Naive thymus-derived CD4-positive, alpha-beta T cell (primary cell): Measurements from ENCODE around the gene RAG1. TPM values are rescaled to one million over a fixed set of nuclear protein-coding genes. Genes with fewer than 3 reads are reported as not detected.

ENCODE experiments used
- ATAC-seq: fragments of 150-1000 bp; cut with Tn5 transposase; 2 replicates; pipeline ENCODE4 v1.10.0; 2021; ENCODE audit warnings: mild to moderate bottlenecking, moderate library complexity
- CTCF ChIA-PET: fragments of 350-600 bp; sonication (Branson Sonifier 250); formaldehyde crosslinking; loops from one replicate; lab custom pipeline; 2021; ENCODE audit warnings: antibody characterized with exemption; lab: Charles Lee
- POLR2A ChIA-PET: fragments of 350-600 bp; sonication (Branson Sonifier 250); formaldehyde crosslinking; loops from one replicate; lab custom pipeline; 2021; ENCODE audit warnings: antibody characterized with exemption, inconsistent platforms; lab: Charles Lee
- DNase-seq, 9 donors: peaks; one replicate each; pipeline versions ENCODE4 v3.0.0 to v3.0.0-alpha.2; 2020 to 2022; ENCODE audit warnings: mixed read lengths in 1 of 9
- H3K27ac ChIP-seq: one replicate; pipeline ENCODE4 v1.7.0; 2013; ENCODE audit warnings: mild to moderate bottlenecking, low read depth, low read length, moderate library complexity
- H3K27me3 ChIP-seq, 2 donors: one replicate each; pipeline ENCODE4 v1.7.0; 2013; ENCODE audit warnings: low read length in 2 of 2, mild to moderate bottlenecking in 2 of 2, moderate library complexity in 2 of 2; ENCODE audit not compliant: control insufficient read depth in 2 of 2, insufficient read depth in 2 of 2
- H3K36me3 ChIP-seq, 3 experiments: 1 replicate in 2 of 3; 2 replicates in 1 of 3; pipeline ENCODE4 v1.7.0; 2013; ENCODE audit warnings: low read length in 3 of 3, mild to moderate bottlenecking in 3 of 3, moderate library complexity in 1 of 3; ENCODE audit not compliant: insufficient read depth in 3 of 3, control insufficient read depth in 2 of 3
- H3K4me1 ChIP-seq, 2 donors: one replicate each; pipeline ENCODE4 v1.7.0; 2013; ENCODE audit warnings: low read length in 2 of 2, mild to moderate bottlenecking in 2 of 2, moderate library complexity in 1 of 2; ENCODE audit not compliant: control insufficient read depth in 2 of 2, insufficient read depth in 2 of 2
- H3K4me3 ChIP-seq: 2 replicates; pipeline ENCODE4 v1.7.0; 2013; ENCODE audit warnings: mild to moderate bottlenecking, low read length
- H3K9me3 ChIP-seq, 3 experiments: 1 replicate in 2 of 3; 2 replicates in 1 of 3; pipeline ENCODE4 v1.7.0; 2013; ENCODE audit warnings: low read length in 3 of 3; ENCODE audit not compliant: control insufficient read depth in 2 of 3
- H3K27ac Mint-ChIP-seq, 9 donors: one replicate each; pipeline ENCODE4 v1.8.0; 2020 to 2022; ENCODE audit warnings: mixed read lengths in 9 of 9, mild to moderate bottlenecking in 8 of 9, moderate library complexity in 5 of 9, inconsistent platforms in 2 of 9
- H3K27me3 Mint-ChIP-seq, 5 donors: one replicate each; pipeline ENCODE4 v1.8.0; 2021 to 2022; ENCODE audit warnings: mixed read lengths in 5 of 5, mild to moderate bottlenecking in 1 of 5
- H3K36me3 Mint-ChIP-seq, 5 donors: one replicate each; pipeline ENCODE4 v1.8.0; 2020 to 2022; ENCODE audit warnings: mixed read lengths in 5 of 5, mild to moderate bottlenecking in 3 of 5, inconsistent platforms in 1 of 5
- H3K4me1 Mint-ChIP-seq, 7 donors: one replicate each; pipeline ENCODE4 v1.8.0; 2020 to 2022; ENCODE audit warnings: mixed read lengths in 7 of 7, mild to moderate bottlenecking in 3 of 7, inconsistent platforms in 1 of 7
- H3K4me3 Mint-ChIP-seq, 10 donors: one replicate each; pipeline ENCODE4 v1.8.0; 2020 to 2022; ENCODE audit warnings: mild to moderate bottlenecking in 10 of 10, mixed read lengths in 10 of 10, moderate library complexity in 6 of 10, inconsistent platforms in 2 of 10
- H3K9me3 Mint-ChIP-seq, 11 donors: one replicate each; pipeline ENCODE4 v1.8.0; 2020 to 2022; ENCODE audit warnings: mixed read lengths in 11 of 11, mild to moderate bottlenecking in 4 of 11, inconsistent platforms in 1 of 11, moderate library complexity in 1 of 11
- intact Hi-C, 2 donors: fragments of 100-400 bp; cut with micrococcal nuclease; formaldehyde crosslinking; loops; one replicate each; pipeline ENCODE4 v1.15.1; 2023
- polyA plus RNA-seq, 2 donors: library from polyadenylated mRNA; unstranded; fragments of 300-500 nt; fragmentation: Illumina TruSeq; gene quantifications; one replicate each; pipeline ENCODE4 v1.2.3, GENCODE V29; 2021
- total RNA-seq, 6 experiments: library from RNA in 5 of 6; stranded (reverse) in 5 of 6; gene quantifications; 1 replicate in 5 of 6; 2 replicates in 1 of 6; pipeline ENCODE4 v1.2.3 and lab custom pipeline; 2021 to 2026

RAG1 gene
- total and polyA plus RNA-seq, 7 experiments from 2014 or later: 0.15 to 0.65 (median 0.37) TPM; not detected in 2

GRCh38 chr11:36566407-36567053, 1.3 kb upstream of the RAG1 start:
- Mint-ChIP-seq H3K4me3 (no peak overlapping the region), H3K4me1 (peaks cover 4 to 8% (median 5%) of the 10 kb centered on the region in 7 donors), H3K9me3 (peaks cover 0 to 1% (median 0%) of the 10 kb centered on the region in 11 donors), H3K27ac (no peak overlapping the region), H3K36me3 (peaks cover 0 to 4% (median 0%) of the 10 kb centered on the region in 5 donors), H3K27me3 (peaks cover 36 to 73% (median 37%) of the 10 kb centered on the region in 5 donors)
- no peak overlapping the region for H3K4me3 ChIP-seq
- DNase-seq: no peak
- H3K27ac ChIP-seq: no peak overlapping the region
- ChIA-PET POLR2A (no interaction called here), CTCF (interaction anchor here (0.9 to 2.2 kb wide), 3 partner anchors 101 to 180 kb away, joined by 3 to 8 read pairs (median 4); no protein-coding TSS in a partner anchor)
- ATAC-seq: no peak
- H3K9me3 ChIP-seq: no peaks in the 10 kb centered on the region
- intact Hi-C loops: no loop called here
- H3K36me3 ChIP-seq: no peaks in the 10 kb centered on the region
- no peaks in the 10 kb centered on the region for H3K4me1 ChIP-seq
- H3K27me3 ChIP-seq: no peaks in the 10 kb centered on the region

- ChIA-PET CTCF (no interaction called here), POLR2A (no interaction called here)
- no peaks in the 10 kb centered on the region for H3K9me3 ChIP-seq
- Mint-ChIP-seq H3K4me1 (peaks cover 4 to 8% (median 6%) of the 10 kb centered on the region in 7 donors), H3K27ac (no peak overlapping the region), H3K36me3 (peaks cover 0 to 10% (median 4%) of the 10 kb centered on the region in 5 donors), H3K4me3 (no peak overlapping the region), H3K9me3 (peaks cover 0 to 1% (median 0%) of the 10 kb centered on the region in 11 donors), H3K27me3 (peaks cover 44 to 78% (median 50%) of the 10 kb centered on the region in 5 donors)
- intact Hi-C loops: loop anchor here in 1 of 2 donors (2.0 kb wide), 1 partner anchor 104 kb away; no protein-coding TSS in a partner anchor
- H3K4me1 ChIP-seq: no peaks in the 10 kb centered on the region
- no peaks in the 10 kb centered on the region for H3K36me3 ChIP-seq
- no peak for ATAC-seq
- H3K27ac ChIP-seq: no peak overlapping the region
- H3K4me3 ChIP-seq: no peak overlapping the region
- H3K27me3 ChIP-seq: no peaks in the 10 kb centered on the region
- no peak for DNase-seq
Measured at GRCh38 chr11:36569095-36569494, 1.3 kb downstream of the RAG1 start.

- ChIA-PET POLR2A (no interaction called here), CTCF (no interaction called here)
- Mint-ChIP-seq H3K4me3 (no peak overlapping the region), H3K4me1 (peaks cover 0 to 2% (median 0%) of the 10 kb centered on the region in 7 donors), H3K9me3 (no peaks in the 10 kb centered on the region), H3K27me3 (peaks cover 21 to 58% (median 29%) of the 10 kb centered on the region in 5 donors), H3K36me3 (peaks cover 0 to 22% (median 11%) of the 10 kb centered on the region in 5 donors), H3K27ac (no peak overlapping the region)
- no peak for ATAC-seq
- Histone ChIP-seq H3K4me3 (no peak overlapping the region), H3K4me1 (no peaks in the 10 kb centered on the region), H3K27ac (no peak overlapping the region), H3K9me3 (no peaks in the 10 kb centered on the region), H3K36me3 (no peaks in the 10 kb centered on the region), H3K27me3 (peaks cover 0 to 7% of the 10 kb centered on the region in 2 donors)
- intact Hi-C loops: no loop called here
- no peak for DNase-seq
Measured at GRCh38 chr11:36574486-36574885, 6.7 kb downstream of the RAG1 start.

GRCh38 chr11:36577373-36577772, 9.6 kb downstream of the RAG1 start:
- Histone ChIP-seq H3K4me3 (no peak overlapping the region), H3K9me3 (peaks cover 0 to 10% (median 0%) of the 10 kb centered on the region in 3 experiments), H3K27me3 (peaks cover 0 to 7% of the 10 kb centered on the region in 2 donors), H3K36me3 (no peaks in the 10 kb centered on the region), H3K27ac (no peak overlapping the region), H3K4me1 (no peaks in the 10 kb centered on the region)
- DNase-seq: no peak
- intact Hi-C loops: no loop called here
- H3K27ac Mint-ChIP-seq: no peak overlapping the region
- no peak overlapping the region for H3K4me3 Mint-ChIP-seq
- peaks cover 0 to 25% (median 11%) of the 10 kb centered on the region in 5 donors for H3K36me3 Mint-ChIP-seq
- H3K9me3 Mint-ChIP-seq: peaks cover 0 to 16% (median 5%) of the 10 kb centered on the region in 11 donors
- peaks cover 12 to 35% (median 22%) of the 10 kb centered on the region in 5 donors for H3K27me3 Mint-ChIP-seq
- ATAC-seq: no peak
- CTCF ChIA-PET: interaction anchor here (1.8 kb wide), 1 partner anchor 13 kb away, joined by 6 read pairs; no protein-coding TSS in a partner anchor
- H3K4me1 Mint-ChIP-seq: no peaks in the 10 kb centered on the region
- POLR2A ChIA-PET: no interaction called here

- Mint-ChIP-seq H3K36me3 (peaks cover 0 to 25% (median 11%) of the 10 kb centered on the region in 5 donors), H3K4me1 (no peaks in the 10 kb centered on the region), H3K27me3 (peaks cover 12 to 31% (median 18%) of the 10 kb centered on the region in 5 donors), H3K9me3 (peaks cover 0 to 16% (median 5%) of the 10 kb centered on the region in 11 donors), H3K4me3 (no peak overlapping the region), H3K27ac (no peak overlapping the region)
- peaks cover 0 to 10% (median 0%) of the 10 kb centered on the region in 3 experiments for H3K9me3 ChIP-seq
- DNase-seq (no peak), ATAC-seq (no peak)
- ChIA-PET CTCF (no interaction called here), POLR2A (no interaction called here)
- no peaks in the 10 kb centered on the region for H3K36me3 ChIP-seq
- no peak overlapping the region for H3K27ac ChIP-seq
- no peaks in the 10 kb centered on the region for H3K4me1 ChIP-seq
- intact Hi-C loops: no loop called here
- peaks cover 0 to 7% of the 10 kb centered on the region in 2 donors for H3K27me3 ChIP-seq
- no peak overlapping the region for H3K4me3 ChIP-seq
Measured at GRCh38 chr11:36577859-36578258, 10.1 kb downstream of the RAG1 start.

GRCh38 chr11:36578458-36578857, 10.7 kb downstream of the RAG1 start:
- Histone ChIP-seq H3K9me3 (peaks cover 0 to 10% (median 0%) of the 10 kb centered on the region in 3 experiments), H3K27ac (no peak overlapping the region), H3K27me3 (peaks cover 0 to 7% of the 10 kb centered on the region in 2 donors), H3K4me3 (no peak overlapping the region), H3K4me1 (no peaks in the 10 kb centered on the region), H3K36me3 (no peaks in the 10 kb centered on the region)
- ATAC-seq (no peak), DNase-seq (no peak)
- ChIA-PET CTCF (no interaction called here), POLR2A (no interaction called here)
- H3K9me3 Mint-ChIP-seq: peaks cover 0 to 16% (median 5%) of the 10 kb centered on the region in 11 donors
- no peak overlapping the region for H3K4me3 Mint-ChIP-seq
- H3K4me1 Mint-ChIP-seq: no peaks in the 10 kb centered on the region
- peaks cover 0 to 21% (median 11%) of the 10 kb centered on the region in 5 donors for H3K36me3 Mint-ChIP-seq
- intact Hi-C loops: no loop called here
- no peak overlapping the region for H3K27ac Mint-ChIP-seq
- peaks cover 12 to 28% (median 20%) of the 10 kb centered on the region in 5 donors for H3K27me3 Mint-ChIP-seq
